GM10266 (cell line): ENCODE data around the gene HYCC2.

Experiments
- DNase-seq: peaks from one replicate; pipeline ENCODE4 v3.0.0; 2012; ENCODE audit errors: extremely low spot score
- TF ChIP-seq, protein P1 (sequence below): IDR thresholded peaks from 2 replicates; pipeline ENCODE4 v1.5.1; 2012; ENCODE audit warnings: mild to moderate bottlenecking, low read depth; ENCODE audit not compliant: control insufficient read depth, insufficient read depth; ENCODE audit errors: missing control alignments

The HYCC2 gene

DNA sequence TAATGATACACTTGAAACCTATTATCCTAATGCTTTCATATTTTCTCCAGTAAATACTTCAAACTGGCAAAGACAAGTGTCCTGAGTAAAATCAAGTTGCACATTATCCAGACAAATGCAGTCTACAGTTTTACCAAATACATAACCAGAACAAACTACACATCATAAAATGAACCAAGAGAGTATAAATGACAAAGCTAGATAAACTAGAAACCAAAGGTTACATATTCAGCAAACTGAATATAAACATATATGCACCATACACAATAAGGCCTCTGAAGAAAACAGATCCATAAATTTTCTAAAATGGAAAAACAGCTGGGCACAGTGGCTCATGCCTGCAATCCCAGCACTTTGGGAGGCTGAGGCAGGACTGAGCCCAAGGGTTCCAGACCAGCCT lies 47.0 kb downstream of the HYCC2 start:
- DNase-seq: no peak
- TF ChIP-seq, protein P1, sequence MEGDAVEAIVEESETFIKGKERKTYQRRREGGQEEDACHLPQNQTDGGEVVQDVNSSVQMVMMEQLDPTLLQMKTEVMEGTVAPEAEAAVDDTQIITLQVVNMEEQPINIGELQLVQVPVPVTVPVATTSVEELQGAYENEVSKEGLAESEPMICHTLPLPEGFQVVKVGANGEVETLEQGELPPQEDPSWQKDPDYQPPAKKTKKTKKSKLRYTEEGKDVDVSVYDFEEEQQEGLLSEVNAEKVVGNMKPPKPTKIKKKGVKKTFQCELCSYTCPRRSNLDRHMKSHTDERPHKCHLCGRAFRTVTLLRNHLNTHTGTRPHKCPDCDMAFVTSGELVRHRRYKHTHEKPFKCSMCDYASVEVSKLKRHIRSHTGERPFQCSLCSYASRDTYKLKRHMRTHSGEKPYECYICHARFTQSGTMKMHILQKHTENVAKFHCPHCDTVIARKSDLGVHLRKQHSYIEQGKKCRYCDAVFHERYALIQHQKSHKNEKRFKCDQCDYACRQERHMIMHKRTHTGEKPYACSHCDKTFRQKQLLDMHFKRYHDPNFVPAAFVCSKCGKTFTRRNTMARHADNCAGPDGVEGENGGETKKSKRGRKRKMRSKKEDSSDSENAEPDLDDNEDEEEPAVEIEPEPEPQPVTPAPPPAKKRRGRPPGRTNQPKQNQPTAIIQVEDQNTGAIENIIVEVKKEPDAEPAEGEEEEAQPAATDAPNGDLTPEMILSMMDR: no peak

DNA sequence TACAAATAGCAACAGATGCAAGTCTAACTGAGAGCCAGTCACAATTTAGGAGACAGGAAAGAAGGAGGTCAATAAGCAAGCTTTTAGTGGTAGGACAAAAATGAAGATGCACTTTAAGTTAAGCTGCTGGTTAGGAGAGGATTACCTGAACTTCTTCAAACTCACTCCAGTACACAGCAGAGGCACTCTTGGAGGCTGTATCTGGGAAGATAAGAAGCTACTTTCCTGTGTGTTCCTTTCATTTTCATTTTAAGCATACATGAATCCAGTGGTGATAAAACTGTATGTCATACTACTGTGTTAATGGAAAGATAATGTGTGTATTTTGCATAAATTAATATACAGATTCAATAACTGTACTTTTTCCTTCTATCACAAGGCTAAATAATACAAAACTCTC lies 49.6 kb downstream of the HYCC2 start:
- no peak for DNase-seq
- TF ChIP-seq, protein P1: no peak
